Transverse colon (tissue), 4 donors: ENCODE results near the gene CD14.

Experiments used
- POLR2AphosphoS5 ChIP-seq, 3 donors: sonication (generic); formaldehyde crosslinking; IDR thresholded peaks; one replicate each; pipeline ENCODE4 v1.6.1; 2016; ENCODE audit warnings: antibody characterized with exemption in 3 of 3
- TF ChIP-seq, protein P1 (sequence below), 5 experiments: fragments of 200-600 bp in 3 of 5; fragments of 450-650 bp in 2 of 5; sonication (generic) in 3 of 5; IDR thresholded peaks; 1 replicate in 2 of 5; 2 replicates in 3 of 5; pipeline ENCODE4 v1.5.1; 2016 to 2017; ENCODE audit warnings: antibody characterized with exemption in 5 of 5, inconsistent platforms in 3 of 5, mild to moderate bottlenecking in 2 of 5, moderate library complexity in 1 of 5

DNA sequence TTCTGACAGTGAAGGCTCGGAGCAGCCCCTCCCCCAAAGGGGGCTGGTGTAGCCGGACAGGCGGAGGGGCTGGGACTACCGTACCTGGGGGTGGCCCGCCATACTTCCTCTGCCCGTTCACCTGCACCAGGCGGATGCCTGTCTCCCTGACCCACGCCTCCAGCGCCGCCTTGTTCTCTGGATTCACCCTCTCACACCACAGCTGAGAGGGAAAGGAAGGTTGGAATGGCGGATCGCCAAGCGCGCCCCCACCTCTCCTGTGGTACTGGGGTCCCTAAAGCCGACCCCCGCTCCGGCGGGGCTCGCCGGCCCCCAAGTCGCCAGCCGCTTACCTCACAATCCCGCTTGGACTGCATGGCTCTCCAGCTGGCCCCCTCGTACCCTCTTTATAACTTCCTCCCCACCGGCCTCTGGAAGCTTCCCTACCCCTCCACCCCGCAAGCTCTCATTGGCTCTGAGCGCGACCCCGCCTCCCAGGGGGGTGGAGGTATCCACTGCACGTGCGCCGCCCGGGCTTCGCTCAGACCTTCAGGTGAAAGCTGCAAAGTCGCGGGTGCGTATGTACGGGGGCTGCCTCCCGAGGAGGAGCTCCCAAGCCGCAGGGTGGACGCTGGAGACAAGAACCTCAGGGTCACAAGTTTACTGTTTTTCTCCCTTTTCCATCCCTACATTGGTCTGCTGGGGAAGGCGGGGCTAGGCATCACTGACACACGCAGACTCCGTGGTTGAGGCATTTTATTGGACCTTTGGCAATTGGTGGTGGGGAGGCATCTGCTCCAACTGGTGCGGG, 40.4 kb upstream of the CD14 start, which contains the start of gene DND1:
- TF ChIP-seq POLR2AphosphoS5 (IDR thresholded peaks at IDR 0.05), result no peak
- TF ChIP-seq, protein P1, sequence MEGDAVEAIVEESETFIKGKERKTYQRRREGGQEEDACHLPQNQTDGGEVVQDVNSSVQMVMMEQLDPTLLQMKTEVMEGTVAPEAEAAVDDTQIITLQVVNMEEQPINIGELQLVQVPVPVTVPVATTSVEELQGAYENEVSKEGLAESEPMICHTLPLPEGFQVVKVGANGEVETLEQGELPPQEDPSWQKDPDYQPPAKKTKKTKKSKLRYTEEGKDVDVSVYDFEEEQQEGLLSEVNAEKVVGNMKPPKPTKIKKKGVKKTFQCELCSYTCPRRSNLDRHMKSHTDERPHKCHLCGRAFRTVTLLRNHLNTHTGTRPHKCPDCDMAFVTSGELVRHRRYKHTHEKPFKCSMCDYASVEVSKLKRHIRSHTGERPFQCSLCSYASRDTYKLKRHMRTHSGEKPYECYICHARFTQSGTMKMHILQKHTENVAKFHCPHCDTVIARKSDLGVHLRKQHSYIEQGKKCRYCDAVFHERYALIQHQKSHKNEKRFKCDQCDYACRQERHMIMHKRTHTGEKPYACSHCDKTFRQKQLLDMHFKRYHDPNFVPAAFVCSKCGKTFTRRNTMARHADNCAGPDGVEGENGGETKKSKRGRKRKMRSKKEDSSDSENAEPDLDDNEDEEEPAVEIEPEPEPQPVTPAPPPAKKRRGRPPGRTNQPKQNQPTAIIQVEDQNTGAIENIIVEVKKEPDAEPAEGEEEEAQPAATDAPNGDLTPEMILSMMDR (IDR thresholded peaks at IDR 0.05), result no peak
